Psoas muscle (tissue), 8 donors: ENCODE measurements around the gene RAVER2. TPM values are rescaled to one million over a fixed set of nuclear protein-coding genes. Genes with fewer than 3 reads are reported as not detected.

Experiments
- ATAC-seq, 4 donors: fragments of 200-7000 bp; cut with Tn5 transposase; one replicate each; pipeline ENCODE4 v1.9.1; 2020; ENCODE audit warnings: moderate library complexity in 3 of 4, mild to moderate bottlenecking in 2 of 4
- DNase-seq, 2 donors: peaks; one replicate each; pipeline ENCODE4 v3.0.0-alpha.2; 2020
- H3K27ac ChIP-seq: fragments of 200-600 bp; one replicate; pipeline ENCODE4 v1.8.0; 2022
- H3K27me3 ChIP-seq, 3 donors: fragments of 200-600 bp in 1 of 3; one replicate each; pipeline versions ENCODE4 v1.6.1 to v1.8.0; 2013 to 2022; ENCODE audit warnings: low read length in 2 of 3, mild to moderate bottlenecking in 2 of 3, moderate library complexity in 1 of 3; ENCODE audit not compliant: insufficient read depth in 3 of 3
- H3K36me3 ChIP-seq, 2 donors: fragments of 200-600 bp in 1 of 2; one replicate each; pipeline versions ENCODE4 v1.6.1 to v1.8.0; 2013 to 2022; ENCODE audit warnings: low read depth in 1 of 2, mild to moderate bottlenecking in 1 of 2, moderate library complexity in 1 of 2; ENCODE audit not compliant: insufficient read depth in 1 of 2
- H3K4me1 ChIP-seq: fragments of 200-600 bp; one replicate; pipeline ENCODE4 v1.8.0; 2022
- H3K4me3 ChIP-seq: fragments of 200-600 bp; one replicate; pipeline ENCODE4 v1.8.0; 2022; ENCODE audit warnings: mild to moderate bottlenecking
- H3K9me3 ChIP-seq: fragments of 200-600 bp; one replicate; pipeline ENCODE4 v1.8.0; 2022
- WGBS, 3 donors: extraction: QIAGEN DNeasy Blood & Tissue Kit; methylation state at CpG; one replicate each; pipeline versions ENCODE4 v1.1.6 to v1.1.7; 2013; 5-methylcytosine and 5-hydroxymethylcytosine counted together
- intact Hi-C, 2 donors: fragments of 100-400 bp; cut with DNase I; formaldehyde crosslinking; loops; one replicate each; pipeline versions ENCODE4 v1.11.0 to v1.14.2; 2022
- polyA plus RNA-seq, 3 donors: library from polyadenylated mRNA; stranded (reverse); fragments of 200-250 nt; gene quantifications; one replicate each; pipeline ENCODE4 v1.2.3, GENCODE V29; 2013
- total RNA-seq, 4 donors: library from RNA; stranded (reverse); fragmentation: NEBNext Ultra II Directional in 2 of 4; extraction: Animal tissue kit (Norgen Biotek cat#: 25700) in 2 of 4; gene quantifications; one replicate each; pipeline versions ENCODE4 v1.2.1 to v1.2.4, GENCODE V29; 2021 to 2023
- TF ChIP-seq, protein P1 (sequence below): fragments of 200-600 bp; IDR thresholded peaks from one replicate; pipeline ENCODE4 v1.8.0; 2022; ENCODE audit warnings: antibody characterized with exemption
- donor health status: healthy with polysubstance abuse.
- donor health status: DM: no; HTN: no; CAD: no; lungs with moderate emphysema.
- donor health status: Bipolar disorder and iron deficiency.
- donor health status: healthy.
- donor health status: DM: yes; HTN: yes; CAD: no.
- donor health status: DM: no; HTN: no; CAD: no.
- donor health status: DM: no; HTN: no; CAD: no.
- donor health status: DM: yes; HTN: yes; CAD: no.

The RAVER2 gene
- total and polyA plus RNA-seq, 7 donors = 1.5 to 12.3 (median 9.0) TPM

DNA sequence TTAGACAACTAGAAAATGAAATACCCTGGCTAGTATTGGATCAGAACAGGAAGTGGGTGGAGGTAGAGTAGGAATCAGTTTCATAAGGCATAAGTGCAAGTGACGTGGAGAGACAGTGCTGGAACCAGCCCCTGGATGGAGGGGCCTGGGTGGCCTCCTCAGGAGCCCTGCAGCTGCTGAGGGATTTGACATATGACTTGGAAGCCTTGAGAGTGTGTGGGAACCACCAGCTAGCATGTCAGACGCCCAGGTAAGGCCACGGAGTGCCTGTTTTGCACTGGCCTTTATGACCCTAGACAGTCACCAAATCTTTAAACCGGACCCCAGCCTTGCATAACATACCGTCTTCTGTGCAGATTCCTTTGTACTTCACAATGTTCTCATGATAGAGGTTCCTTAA is 94.4 kb downstream of the RAVER2 start:
- Histone ChIP-seq H3K27me3 (no peaks in the 10 kb centered on the region), H3K36me3 (peaks cover 15 to 88% of the 10 kb centered on the region in 2 donors), H3K4me3 (no peak overlapping the region), H3K9me3 (no peaks in the 10 kb centered on the region), H3K4me1 (peaks cover 19% of the 10 kb centered on the region), H3K27ac (peak overlapping the region; percentile 91)
- TF ChIP-seq, protein P1, sequence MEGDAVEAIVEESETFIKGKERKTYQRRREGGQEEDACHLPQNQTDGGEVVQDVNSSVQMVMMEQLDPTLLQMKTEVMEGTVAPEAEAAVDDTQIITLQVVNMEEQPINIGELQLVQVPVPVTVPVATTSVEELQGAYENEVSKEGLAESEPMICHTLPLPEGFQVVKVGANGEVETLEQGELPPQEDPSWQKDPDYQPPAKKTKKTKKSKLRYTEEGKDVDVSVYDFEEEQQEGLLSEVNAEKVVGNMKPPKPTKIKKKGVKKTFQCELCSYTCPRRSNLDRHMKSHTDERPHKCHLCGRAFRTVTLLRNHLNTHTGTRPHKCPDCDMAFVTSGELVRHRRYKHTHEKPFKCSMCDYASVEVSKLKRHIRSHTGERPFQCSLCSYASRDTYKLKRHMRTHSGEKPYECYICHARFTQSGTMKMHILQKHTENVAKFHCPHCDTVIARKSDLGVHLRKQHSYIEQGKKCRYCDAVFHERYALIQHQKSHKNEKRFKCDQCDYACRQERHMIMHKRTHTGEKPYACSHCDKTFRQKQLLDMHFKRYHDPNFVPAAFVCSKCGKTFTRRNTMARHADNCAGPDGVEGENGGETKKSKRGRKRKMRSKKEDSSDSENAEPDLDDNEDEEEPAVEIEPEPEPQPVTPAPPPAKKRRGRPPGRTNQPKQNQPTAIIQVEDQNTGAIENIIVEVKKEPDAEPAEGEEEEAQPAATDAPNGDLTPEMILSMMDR = no peak
- intact Hi-C loops = loop anchor here in 1 of 2 donors (10.0 kb wide), 1 partner anchor 364 kb away; the partner anchor contains the start of gene CACHD1
- DNase-seq (no peak), ATAC-seq (peak; percentile 8 to 25 (median 16))
- 61 to 81% (median 73%) methylated on average over 5 of the region's 5 CpGs for WGBS, 3 donors

DNA sequence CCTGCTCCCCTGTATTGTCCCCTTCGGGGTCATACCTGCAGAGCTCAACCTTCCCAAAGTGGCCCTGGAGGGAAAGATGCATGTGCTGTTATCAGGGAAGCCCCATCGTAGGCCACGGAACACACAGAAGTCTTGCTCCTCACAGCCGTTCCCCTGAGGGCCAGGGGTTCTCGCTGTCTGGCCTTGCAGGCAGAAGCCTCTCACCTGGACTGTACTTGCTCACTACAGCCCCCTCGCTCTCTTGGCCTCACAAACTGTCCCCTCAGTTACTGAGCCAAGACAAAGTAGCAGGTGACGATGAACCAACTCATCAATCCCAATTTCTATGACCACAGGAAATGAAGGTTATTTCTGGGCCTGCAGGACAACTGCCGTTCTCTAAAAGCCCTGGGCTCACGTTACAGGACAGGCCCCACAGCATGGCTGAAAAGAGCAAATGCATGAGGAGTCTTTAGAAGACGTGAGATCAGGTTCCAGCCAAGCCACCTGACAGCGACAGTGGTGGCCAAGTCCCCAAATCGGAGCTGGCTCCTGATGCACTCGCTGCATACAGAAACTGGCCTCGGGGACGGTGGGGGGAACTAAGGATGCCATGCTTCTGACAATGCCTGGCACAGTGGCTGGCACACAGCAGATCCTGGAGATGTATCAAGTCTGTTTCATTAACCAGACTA is 95.0 kb downstream of the RAVER2 start:
- whole genome bisulfite sequencing, 3 donors = 39 to 57% (median 40%) methylated on average over 15 of the region's 15 CpGs
- intact Hi-C loops = loop anchor here in 1 of 2 donors (5.0 to 10.0 kb wide), 2 partner anchors 127 to 365 kb away; partner anchors contain the start of genes CACHD1 and JAK1
- DNase-seq = peak; percentile 69 to 90
- no peaks in the 10 kb centered on the region for H3K27me3 ChIP-seq
- peaks cover 19% of the 10 kb centered on the region for H3K4me1 ChIP-seq
- peak overlapping the region; percentile 91 for H3K27ac ChIP-seq
- peaks cover 15 to 88% of the 10 kb centered on the region in 2 donors for H3K36me3 ChIP-seq
- no peaks in the 10 kb centered on the region for H3K9me3 ChIP-seq
- peak; percentile 94 to 96 (median 94) for ATAC-seq
- peak overlapping the region; percentile 6 for H3K4me3 ChIP-seq
- TF ChIP-seq, protein P1 = no peak

DNA sequence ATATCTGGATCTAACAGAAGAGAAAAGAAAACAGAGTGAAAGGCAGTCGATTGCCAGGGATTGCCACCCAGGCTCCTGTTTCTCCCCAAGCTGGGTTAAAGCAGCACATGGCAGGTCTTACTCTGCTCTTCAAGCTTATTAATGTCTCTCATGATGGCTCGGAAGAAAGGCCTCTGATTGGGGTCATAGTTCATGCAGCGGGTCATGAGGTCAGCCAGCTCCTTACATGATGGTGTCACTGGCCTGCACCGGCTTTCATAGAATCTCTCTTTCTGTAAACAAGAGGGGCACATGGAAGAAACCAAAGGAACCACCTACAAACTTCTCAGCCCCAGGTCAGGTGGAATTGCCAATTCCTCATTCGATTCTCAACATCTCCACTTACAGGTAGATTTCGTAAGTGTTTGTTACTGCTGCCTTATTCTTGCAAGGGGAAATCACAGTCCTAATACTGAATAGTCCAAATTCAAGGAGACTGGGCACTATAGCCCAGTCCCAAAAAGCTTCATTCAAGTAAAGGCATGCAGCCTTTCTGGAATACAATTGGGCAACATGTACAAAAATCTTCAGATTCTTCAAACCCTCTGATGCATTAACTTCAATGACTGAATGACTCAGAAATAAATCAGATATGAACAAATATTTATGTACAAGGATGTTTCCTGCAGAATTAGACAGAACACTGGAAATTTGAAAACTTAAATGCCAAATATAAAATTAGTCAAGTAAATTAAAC is 96.6 kb downstream of the RAVER2 start:
- TF ChIP-seq, protein P1 = no peak

DNA sequence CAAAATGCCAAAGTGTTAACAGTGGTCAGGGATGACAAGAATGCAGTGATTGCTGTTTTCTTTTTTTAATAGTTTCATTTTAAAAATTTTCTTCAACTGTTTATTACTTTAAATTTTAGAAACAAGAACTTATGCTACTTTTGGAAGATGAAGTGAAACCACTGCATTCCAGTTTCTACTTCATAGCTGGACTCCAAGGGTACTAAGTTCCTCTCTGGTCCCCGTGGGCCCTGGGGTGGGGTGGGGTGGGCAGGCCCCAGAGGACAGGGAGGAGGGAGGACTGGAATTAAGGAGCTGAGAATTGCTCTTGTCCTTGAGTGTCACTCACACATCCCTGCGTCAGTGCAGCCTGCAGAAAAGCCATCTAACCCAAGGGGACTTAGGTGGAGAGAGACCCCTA is 97.3 kb downstream of the RAVER2 start:
- H3K27ac ChIP-seq = peak overlapping the region; percentile 30
- WGBS, 3 donors = 52 to 83% (median 56%) methylated on average over 2 of the region's 2 CpGs

More for the DNA sequence above, 96.6 kb downstream of the RAVER2 start:
- Histone ChIP-seq H3K27me3 (no peaks in the 10 kb centered on the region), H3K4me1 (peaks cover 19% of the 10 kb centered on the region), H3K27ac (peak overlapping the region; percentile 91), H3K9me3 (no peaks in the 10 kb centered on the region), H3K4me3 (no peak overlapping the region), H3K36me3 (peaks cover 10 to 88% of the 10 kb centered on the region in 2 donors)
- intact Hi-C loops = loop anchor here in 1 of 2 donors (5.0 kb wide), 1 partner anchor 126 kb away; the partner anchor contains the start of gene JAK1
- DNase-seq = no peak
- 65 to 72% (median 65%) methylated on average over 6 of the region's 6 CpGs for WGBS, 3 donors
- no peak for ATAC-seq

More for the DNA sequence above, 97.3 kb downstream of the RAVER2 start:
- intact Hi-C loops = loop anchor here in 1 of 2 donors (5.0 kb wide), 1 partner anchor 125 kb away; the partner anchor contains the start of gene JAK1
- ATAC-seq = no peak
- Histone ChIP-seq H3K4me1 (peaks cover 19% of the 10 kb centered on the region), H3K36me3 (peaks cover 7 to 88% of the 10 kb centered on the region in 2 donors), H3K9me3 (no peaks in the 10 kb centered on the region), H3K27me3 (no peaks in the 10 kb centered on the region), H3K4me3 (no peak overlapping the region)
- TF ChIP-seq, protein P1 = no peak
- no peak for DNase-seq
